SK-N-SH treated with all-trans-retinoic acid at 6 μM for 48 hours (cell line): ENCODE data around the gene ZNF470.

Experiments used
- ATAC-seq: fragments of 200-7000 bp; cut with Tn5 transposase; 3 replicates; pipeline ENCODE4 v1.9.1; 2020; ENCODE audit warnings: mild to moderate bottlenecking, moderate library complexity
- ARNTL ChIP-seq: fragments of 450-650 bp; formaldehyde crosslinking; IDR thresholded peaks from 2 replicates; pipeline ENCODE4 v1.5.0; 2020; ENCODE audit warnings: low read depth, mild to moderate bottlenecking, moderate library complexity, borderline replicate concordance
- BACH2 ChIP-seq: fragments of 250-450 bp; sonication (Bioruptor Pico); IDR thresholded peaks from 2 replicates; pipeline ENCODE4 v1.9.0; 2021; ENCODE audit warnings: mild to moderate bottlenecking, borderline replicate concordance
- CSDC2 ChIP-seq: fragments of 250-450 bp; sonication (Bioruptor Pico); IDR thresholded peaks from 2 replicates; pipeline ENCODE4 v1.5.0; 2020; ENCODE audit warnings: mild to moderate bottlenecking, moderate library complexity
- CSRNP3 ChIP-seq: fragments of 250-450 bp; sonication (Bioruptor Pico); IDR thresholded peaks from 2 replicates; pipeline ENCODE4 v1.5.1; 2021; ENCODE audit warnings: mild to moderate bottlenecking, moderate library complexity
- GLIS3 ChIP-seq: fragments of 250-450 bp; sonication (Bioruptor Pico); IDR thresholded peaks from 2 replicates; pipeline ENCODE4 v1.5.0; 2020; ENCODE audit warnings: mild to moderate bottlenecking, moderate library complexity
- ISL1 ChIP-seq: fragments of 250-450 bp; sonication (Bioruptor Pico); IDR thresholded peaks from 2 replicates; pipeline ENCODE4 v2.1.2; 2022; ENCODE audit warnings: mild to moderate bottlenecking, moderate library complexity
- OSR1 ChIP-seq: fragments of 250-450 bp; sonication (Bioruptor Pico); IDR thresholded peaks from 2 replicates; pipeline ENCODE4 v1.8.0; 2022; ENCODE audit warnings: moderate library complexity, mild to moderate bottlenecking, inconsistent platforms
- PPARA ChIP-seq: fragments of 250-450 bp; sonication (Bioruptor Pico); IDR thresholded peaks from 2 replicates; pipeline ENCODE4 v1.5.0; 2020; ENCODE audit warnings: mild to moderate bottlenecking, borderline replicate concordance
- RARB ChIP-seq: fragments of 250-450 bp; sonication (Bioruptor Pico); IDR thresholded peaks from 2 replicates; pipeline ENCODE4 v1.8.0; 2021; ENCODE audit warnings: mild to moderate bottlenecking, moderate library complexity
- SNAI2 ChIP-seq: fragments of 250-450 bp; sonication (Bioruptor Pico); IDR thresholded peaks from 2 replicates; pipeline ENCODE4 v1.5.0; 2020; ENCODE audit warnings: mild to moderate bottlenecking, moderate library complexity
- TCF4 ChIP-seq: fragments of 250-450 bp; sonication (Bioruptor Pico); IDR thresholded peaks from 2 replicates; pipeline ENCODE4 v1.8.0; 2021; ENCODE audit warnings: mild to moderate bottlenecking, moderate library complexity, borderline replicate concordance
- TOX ChIP-seq: fragments of 250-450 bp; sonication (Bioruptor Pico); IDR thresholded peaks from 2 replicates; pipeline ENCODE4 v1.8.0; 2021; ENCODE audit warnings: mild to moderate bottlenecking, moderate library complexity, borderline replicate concordance
- TSHZ2 ChIP-seq: fragments of 250-450 bp; sonication (Bioruptor Pico); IDR thresholded peaks from 2 replicates; pipeline ENCODE4 v1.5.0; 2020; ENCODE audit warnings: mild to moderate bottlenecking, moderate library complexity
- ZC3H10 ChIP-seq: fragments of 250-450 bp; sonication (Bioruptor Pico); IDR thresholded peaks from 2 replicates; pipeline ENCODE4 v1.5.1; 2021; ENCODE audit warnings: mild to moderate bottlenecking, moderate library complexity
- ZFP3 ChIP-seq: fragments of 250-450 bp; sonication (Bioruptor Pico); IDR thresholded peaks from 2 replicates; pipeline ENCODE4 v1.5.0; 2020; ENCODE audit warnings: mild to moderate bottlenecking, moderate library complexity
- ZFP30 ChIP-seq: fragments of 450-650 bp; formaldehyde crosslinking; IDR thresholded peaks from 2 replicates; pipeline ENCODE4 v1.5.0; 2022; ENCODE audit warnings: mild to moderate bottlenecking, moderate library complexity
- ZNF565 ChIP-seq: fragments of 450-650 bp; formaldehyde crosslinking; conservative IDR thresholded peaks from 2 replicates; pipeline ENCODE4 v1.5.0; 2020; ENCODE audit warnings: low read depth, mild to moderate bottlenecking, moderate library complexity
- ZNF70 ChIP-seq: fragments of 450-650 bp; formaldehyde crosslinking; IDR thresholded peaks from 2 replicates; pipeline ENCODE4 v1.5.0; 2020; ENCODE audit warnings: mild to moderate bottlenecking, moderate library complexity
- ZNF8 ChIP-seq: fragments of 450-650 bp; formaldehyde crosslinking; IDR thresholded peaks from 2 replicates; pipeline ENCODE4 v1.5.0; 2020; ENCODE audit warnings: mild to moderate bottlenecking, moderate library complexity
- TF ChIP-seq, protein P1 (sequence below): fragments of 250-450 bp; sonication (Bioruptor Pico); IDR thresholded peaks from 2 replicates; pipeline ENCODE4 v1.5.1; 2020; ENCODE audit warnings: low read depth, mild to moderate bottlenecking, moderate library complexity
- TF ChIP-seq, protein P2 (sequence below): fragments of 250-450 bp; sonication (Bioruptor Pico); IDR thresholded peaks from 2 replicates; pipeline ENCODE4 v1.8.0; 2021; ENCODE audit warnings: low read depth, mild to moderate bottlenecking, moderate library complexity, borderline replicate concordance
- TF ChIP-seq, protein P3 (sequence below): fragments of 250-450 bp; sonication (Bioruptor Pico); IDR thresholded peaks from 2 replicates; pipeline ENCODE4 v1.8.0; 2020; ENCODE audit warnings: mild to moderate bottlenecking, moderate library complexity, borderline replicate concordance

The ZNF470 gene

DNA sequence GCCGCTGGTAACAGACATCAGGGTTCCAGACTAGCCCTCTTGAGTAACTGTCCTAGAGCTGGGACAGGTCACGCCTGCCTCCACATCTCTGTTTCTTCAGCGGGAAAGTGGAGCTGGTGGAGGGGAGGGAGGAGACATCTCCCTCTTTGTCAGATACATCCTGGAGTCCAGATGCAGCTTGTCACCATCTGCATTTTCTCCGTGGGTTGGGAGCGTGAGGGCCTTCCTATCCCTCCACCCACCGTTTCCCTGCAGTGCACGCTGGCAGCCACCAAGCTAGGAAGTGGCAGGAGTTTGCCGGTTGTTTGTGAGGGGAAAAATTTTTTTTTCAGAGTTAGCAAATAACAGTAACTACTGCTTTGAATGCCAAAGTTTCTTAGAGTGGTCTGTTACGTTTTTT, 55.7 kb downstream of the ZNF470 start:
- TF ChIP-seq, protein P1, sequence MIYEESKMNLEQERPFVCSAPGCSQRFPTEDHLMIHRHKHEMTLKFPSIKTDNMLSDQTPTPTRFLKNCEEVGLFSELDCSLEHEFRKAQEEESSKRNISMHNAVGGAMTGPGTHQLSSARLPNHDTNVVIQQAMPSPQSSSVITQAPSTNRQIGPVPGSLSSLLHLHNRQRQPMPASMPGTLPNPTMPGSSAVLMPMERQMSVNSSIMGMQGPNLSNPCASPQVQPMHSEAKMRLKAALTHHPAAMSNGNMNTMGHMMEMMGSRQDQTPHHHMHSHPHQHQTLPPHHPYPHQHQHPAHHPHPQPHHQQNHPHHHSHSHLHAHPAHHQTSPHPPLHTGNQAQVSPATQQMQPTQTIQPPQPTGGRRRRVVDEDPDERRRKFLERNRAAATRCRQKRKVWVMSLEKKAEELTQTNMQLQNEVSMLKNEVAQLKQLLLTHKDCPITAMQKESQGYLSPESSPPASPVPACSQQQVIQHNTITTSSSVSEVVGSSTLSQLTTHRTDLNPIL (CRISPR knock-in tag) = no peak
- TF ChIP-seq, protein P2, sequence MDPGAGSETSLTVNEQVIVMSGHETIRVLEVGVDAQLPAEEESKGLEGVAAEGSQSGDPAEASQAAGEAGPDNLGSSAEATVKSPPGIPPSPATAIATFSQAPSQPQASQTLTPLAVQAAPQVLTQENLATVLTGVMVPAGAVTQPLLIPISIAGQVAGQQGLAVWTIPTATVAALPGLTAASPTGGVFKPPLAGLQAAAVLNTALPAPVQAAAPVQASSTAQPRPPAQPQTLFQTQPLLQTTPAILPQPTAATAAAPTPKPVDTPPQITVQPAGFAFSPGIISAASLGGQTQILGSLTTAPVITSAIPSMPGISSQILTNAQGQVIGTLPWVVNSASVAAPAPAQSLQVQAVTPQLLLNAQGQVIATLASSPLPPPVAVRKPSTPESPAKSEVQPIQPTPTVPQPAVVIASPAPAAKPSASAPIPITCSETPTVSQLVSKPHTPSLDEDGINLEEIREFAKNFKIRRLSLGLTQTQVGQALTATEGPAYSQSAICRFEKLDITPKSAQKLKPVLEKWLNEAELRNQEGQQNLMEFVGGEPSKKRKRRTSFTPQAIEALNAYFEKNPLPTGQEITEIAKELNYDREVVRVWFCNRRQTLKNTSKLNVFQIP (CRISPR knock-in tag) = no peak
- TF ChIP-seq PPARA (CRISPR knock-in tag) (no peak), ZNF565 (no peak), CSDC2 (CRISPR knock-in tag) (no peak), RARB (CRISPR knock-in tag) (no peak), OSR1 (CRISPR knock-in tag) (no peak), BACH2 (CRISPR knock-in tag) (no peak)
- TF ChIP-seq, protein P3, sequence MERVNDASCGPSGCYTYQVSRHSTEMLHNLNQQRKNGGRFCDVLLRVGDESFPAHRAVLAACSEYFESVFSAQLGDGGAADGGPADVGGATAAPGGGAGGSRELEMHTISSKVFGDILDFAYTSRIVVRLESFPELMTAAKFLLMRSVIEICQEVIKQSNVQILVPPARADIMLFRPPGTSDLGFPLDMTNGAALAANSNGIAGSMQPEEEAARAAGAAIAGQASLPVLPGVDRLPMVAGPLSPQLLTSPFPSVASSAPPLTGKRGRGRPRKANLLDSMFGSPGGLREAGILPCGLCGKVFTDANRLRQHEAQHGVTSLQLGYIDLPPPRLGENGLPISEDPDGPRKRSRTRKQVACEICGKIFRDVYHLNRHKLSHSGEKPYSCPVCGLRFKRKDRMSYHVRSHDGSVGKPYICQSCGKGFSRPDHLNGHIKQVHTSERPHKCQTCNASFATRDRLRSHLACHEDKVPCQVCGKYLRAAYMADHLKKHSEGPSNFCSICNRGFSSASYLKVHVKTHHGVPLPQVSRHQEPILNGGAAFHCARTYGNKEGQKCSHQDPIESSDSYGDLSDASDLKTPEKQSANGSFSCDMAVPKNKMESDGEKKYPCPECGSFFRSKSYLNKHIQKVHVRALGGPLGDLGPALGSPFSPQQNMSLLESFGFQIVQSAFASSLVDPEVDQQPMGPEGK (CRISPR knock-in tag) = no peak
- ATAC-seq = no peak

- ATAC-seq = no peak
- TF ChIP-seq ZNF8 (CRISPR knock-in tag) (no peak), ZC3H10 (CRISPR knock-in tag) (no peak), PPARA (CRISPR knock-in tag) (no peak), TCF4 (CRISPR knock-in tag) (no peak), ZNF70 (no peak), TSHZ2 (CRISPR knock-in tag) (no peak), GLIS3 (CRISPR knock-in tag) (no peak), BACH2 (CRISPR knock-in tag) (no peak), CSDC2 (CRISPR knock-in tag) (no peak), ISL1 (CRISPR knock-in tag) (no peak), ARNTL (CRISPR knock-in tag) (no peak)
- TF ChIP-seq, protein P2 (CRISPR knock-in tag) = no peak
- TF ChIP-seq, all 23 proteins: peak for 0
Observed at GRCh38 chr19:56625708-56626107, 58.4 kb downstream of the ZNF470 start.

- ATAC-seq = no peak
- TF ChIP-seq ARNTL (CRISPR knock-in tag) = no peak
- TF ChIP-seq CSRNP3 (CRISPR knock-in tag) = no peak
- TF ChIP-seq, protein P2 (CRISPR knock-in tag) = no peak
- TF ChIP-seq ZFP30 (CRISPR knock-in tag) = no peak
- TF ChIP-seq GLIS3 (CRISPR knock-in tag) = no peak
- TF ChIP-seq RARB (CRISPR knock-in tag) = no peak
- no peak for TF ChIP-seq ZNF70
- TF ChIP-seq SNAI2 (CRISPR knock-in tag) = no peak
- no peak for TF ChIP-seq TSHZ2 (CRISPR knock-in tag)
- no peak for TF ChIP-seq ZC3H10 (CRISPR knock-in tag)
- no peak for TF ChIP-seq ZFP3 (CRISPR knock-in tag)
- no peak for TF ChIP-seq TOX
- TF ChIP-seq BACH2 (CRISPR knock-in tag) = no peak
- TF ChIP-seq ZNF8 (CRISPR knock-in tag) = no peak
Observed at GRCh38 chr19:56633021-56633420, 65.8 kb downstream of the ZNF470 start.
